OCI-LY7 (cell line): ENCODE data around the gene RNF213.

ENCODE experiments used
- EZH2phosphoT487 ChIP-seq: fragments of 200-600 bp; sonication (generic); IDR thresholded peaks from 2 replicates; pipeline ENCODE4 v1.6.1; 2018; ENCODE audit warnings: low read depth, borderline replicate concordance, mild to moderate bottlenecking, mixed run types, antibody characterized with exemption, low read length, moderate library complexity, mixed read lengths
- TF ChIP-seq, protein P1 (sequence below): fragments of 200-600 bp; sonication (generic); conservative IDR thresholded peaks from 2 replicates; pipeline ENCODE4 v1.5.1; 2014; ENCODE audit warnings: mild to moderate bottlenecking, antibody characterized with exemption, low read length, moderate library complexity, mixed read lengths

GRCh38 chr17:80269405-80269807 is 8.8 kb downstream of the RNF213 start:
- TF ChIP-seq, protein P1, sequence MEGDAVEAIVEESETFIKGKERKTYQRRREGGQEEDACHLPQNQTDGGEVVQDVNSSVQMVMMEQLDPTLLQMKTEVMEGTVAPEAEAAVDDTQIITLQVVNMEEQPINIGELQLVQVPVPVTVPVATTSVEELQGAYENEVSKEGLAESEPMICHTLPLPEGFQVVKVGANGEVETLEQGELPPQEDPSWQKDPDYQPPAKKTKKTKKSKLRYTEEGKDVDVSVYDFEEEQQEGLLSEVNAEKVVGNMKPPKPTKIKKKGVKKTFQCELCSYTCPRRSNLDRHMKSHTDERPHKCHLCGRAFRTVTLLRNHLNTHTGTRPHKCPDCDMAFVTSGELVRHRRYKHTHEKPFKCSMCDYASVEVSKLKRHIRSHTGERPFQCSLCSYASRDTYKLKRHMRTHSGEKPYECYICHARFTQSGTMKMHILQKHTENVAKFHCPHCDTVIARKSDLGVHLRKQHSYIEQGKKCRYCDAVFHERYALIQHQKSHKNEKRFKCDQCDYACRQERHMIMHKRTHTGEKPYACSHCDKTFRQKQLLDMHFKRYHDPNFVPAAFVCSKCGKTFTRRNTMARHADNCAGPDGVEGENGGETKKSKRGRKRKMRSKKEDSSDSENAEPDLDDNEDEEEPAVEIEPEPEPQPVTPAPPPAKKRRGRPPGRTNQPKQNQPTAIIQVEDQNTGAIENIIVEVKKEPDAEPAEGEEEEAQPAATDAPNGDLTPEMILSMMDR, result no peak
- TF ChIP-seq EZH2phosphoT487, result no peak
